DOHH2 (cell line): Measurements from ENCODE around the gene SCAF8.
A peak's percentile ranks its signal among the peaks of the same experiment; 100 is the strongest.

ENCODE experiments used
- H3F3A ChIP-seq: fragments of 200-600 bp; sonication (generic), shearing (Covaris generic); 2 replicates; pipeline ENCODE4 v1.6.0; 2016; ENCODE audit warnings: antibody characterized with exemption, mild to moderate bottlenecking; ENCODE audit not compliant: control insufficient read depth, insufficient read depth
- H3K27ac ChIP-seq: fragments of 200-600 bp; sonication (generic); 2 replicates; pipeline ENCODE4 v1.5.1; 2014; ENCODE audit warnings: low read depth, mild to moderate bottlenecking, low read length, moderate library complexity
- H3K27me3 ChIP-seq: fragments of 200-600 bp; sonication (generic); 2 replicates; pipeline ENCODE4 v1.6.1; 2014; ENCODE audit warnings: mild to moderate bottlenecking, low read length, mixed read lengths; ENCODE audit not compliant: control insufficient read depth
- H3K36me3 ChIP-seq: fragments of 200-600 bp; sonication (generic); 2 replicates; pipeline ENCODE4 v1.6.1; 2014; ENCODE audit warnings: mild to moderate bottlenecking, low read length, moderate library complexity, mixed read lengths; ENCODE audit not compliant: control insufficient read depth
- H3K4me1 ChIP-seq: fragments of 200-600 bp; sonication (generic); 2 replicates; pipeline ENCODE4 v1.6.1; 2014; ENCODE audit warnings: mild to moderate bottlenecking, low read length, mixed read lengths; ENCODE audit not compliant: control insufficient read depth
- H3K4me2 ChIP-seq: fragments of 200-600 bp; sonication (generic); 2 replicates; pipeline ENCODE4 v1.6.0; 2014; ENCODE audit warnings: mild to moderate bottlenecking, low read length, moderate library complexity
- H3K4me3 ChIP-seq: fragments of 200-600 bp; sonication (generic); 2 replicates; pipeline ENCODE4 v1.5.1; 2014; ENCODE audit warnings: mild to moderate bottlenecking, low read length, mixed read lengths
- H3K79me2 ChIP-seq: fragments of 200-600 bp; sonication (generic); 2 replicates; pipeline ENCODE4 v1.6.1; 2014; ENCODE audit warnings: mild to moderate bottlenecking, low read length, mixed read lengths; ENCODE audit not compliant: control insufficient read depth
- H3K9me2 ChIP-seq: fragments of 200-600 bp; sonication (generic); replicated peaks from 2 replicates; pipeline ENCODE4 v1.6.1; 2014; ENCODE audit warnings: mild to moderate bottlenecking, low read length, mixed read lengths; ENCODE audit not compliant: control insufficient read depth
- H3K9me3 ChIP-seq: fragments of 200-600 bp; sonication (generic); 2 replicates; pipeline ENCODE4 v1.6.1; 2014; ENCODE audit warnings: antibody characterized with exemption, low read length, mixed read lengths; ENCODE audit not compliant: control insufficient read depth, insufficient read depth
- H4K20me1 ChIP-seq: fragments of 200-600 bp; sonication (generic); 2 replicates; pipeline ENCODE4 v1.6.0; 2014; ENCODE audit warnings: low read depth, mild to moderate bottlenecking, antibody characterized with exemption, low read length, moderate library complexity; ENCODE audit not compliant: control insufficient read depth, insufficient read depth
- CTCF ChIP-seq: fragments of 200-600 bp; sonication (generic); IDR thresholded peaks from one replicate; pipeline ENCODE4 v1.5.1; 2014; ENCODE audit warnings: antibody characterized with exemption, mild to moderate bottlenecking, low read depth, low read length; ENCODE audit not compliant: poor library complexity, severe bottlenecking
- EZH2phosphoT487 ChIP-seq: fragments of 200-600 bp; sonication (generic); IDR thresholded peaks from 2 replicates; pipeline ENCODE4 v1.6.1; 2017; ENCODE audit warnings: borderline replicate concordance, mild to moderate bottlenecking, antibody characterized with exemption, low read length, moderate library complexity, mixed read lengths

SCAF8 gene

GRCh38 chr6:154814063-154814462 lies 80.8 kb downstream of the SCAF8 start:
- H3K4me2 ChIP-seq = peak overlapping the region; percentile 51
- H3K27me3 ChIP-seq = no peaks in the 10 kb centered on the region
- H3F3A ChIP-seq = peaks cover 7% of the 10 kb centered on the region

GRCh38 chr6:154815938-154816820 lies 83.0 kb downstream of the SCAF8 start:
- no peaks in the 10 kb centered on the region for H3K9me3 ChIP-seq
- no peaks in the 10 kb centered on the region for H3K9me2 ChIP-seq
- H3K4me3 ChIP-seq = no peak overlapping the region
- no peaks in the 10 kb centered on the region for H4K20me1 ChIP-seq
- H3K27ac ChIP-seq = no peak overlapping the region
- H3F3A ChIP-seq = peaks cover 7% of the 10 kb centered on the region
- peaks cover 98% of the 10 kb centered on the region for H3K36me3 ChIP-seq
- peaks cover 41% of the 10 kb centered on the region for H3K4me1 ChIP-seq
- H3K79me2 ChIP-seq = no peaks in the 10 kb centered on the region
- TF ChIP-seq EZH2phosphoT487 (no peak), CTCF (no peak)
- H3K27me3 ChIP-seq = no peaks in the 10 kb centered on the region
- no peak overlapping the region for H3K4me2 ChIP-seq

More at GRCh38 chr6:154814063-154814462, 80.8 kb downstream of the SCAF8 start:
- Histone ChIP-seq H3K4me3 (peak overlapping the region; percentile 4; the same call in 1 of the 2 replicates), H3K36me3 (peaks cover 98% of the 10 kb centered on the region), H3K9me2 (no peaks in the 10 kb centered on the region), H4K20me1 (no peaks in the 10 kb centered on the region), H3K9me3 (no peaks in the 10 kb centered on the region), H3K4me1 (peaks cover 41% of the 10 kb centered on the region), H3K27ac (peak overlapping the region; percentile 53), H3K79me2 (peaks cover 4% of the 10 kb centered on the region; the same call in 1 of the 2 replicates)
- TF ChIP-seq EZH2phosphoT487 (no peak), CTCF (no peak)

GRCh38 chr6:154821099-154821498 lies 87.9 kb downstream of the SCAF8 start:
- peaks cover 2% of the 10 kb centered on the region; the same call in 1 of the 2 replicates for H3K4me1 ChIP-seq
- peaks cover 94% of the 10 kb centered on the region for H3K36me3 ChIP-seq
- no peaks in the 10 kb centered on the region for H4K20me1 ChIP-seq
- H3F3A ChIP-seq = peaks cover 7% of the 10 kb centered on the region
- H3K79me2 ChIP-seq = no peaks in the 10 kb centered on the region; the same call in 1 of the 2 replicates
- no peak overlapping the region for H3K27ac ChIP-seq
- H3K4me2 ChIP-seq = no peak overlapping the region
- no peaks in the 10 kb centered on the region for H3K9me2 ChIP-seq
- no peaks in the 10 kb centered on the region for H3K9me3 ChIP-seq
- no peaks in the 10 kb centered on the region for H3K27me3 ChIP-seq
- no peak for TF ChIP-seq CTCF
- TF ChIP-seq EZH2phosphoT487 = no peak
- H3K4me3 ChIP-seq = no peak overlapping the region
